IMR-90 (cell line): ENCODE measurements around the gene LEKR1. TPM values are rescaled to one million over a fixed set of nuclear protein-coding genes. Genes with fewer than 3 reads are reported as not detected.

Source experiments
- RFX5 ChIP-seq: IDR thresholded peaks from 2 replicates; pipeline ENCODE4 v1.8.0; 2012; ENCODE audit warnings: low read depth, mild to moderate bottlenecking, low read length, moderate library complexity
- polyA plus RNA-seq, 3 experiments: library from polyadenylated mRNA; depleted of rRNA; stranded (reverse); fragments of >200 nt; gene quantifications; 2 replicates each; pipeline ENCODE4 v1.2.3, GENCODE V29; 2012; ENCODE audit warnings: low replicate concordance in 1 of 3
- total RNA-seq: library from RNA; depleted of rRNA; stranded (reverse); fragments of >200 nt; gene quantifications from 2 replicates; pipeline ENCODE4 v1.2.3, GENCODE V29; 2012
- TF ChIP-seq, protein P1 (sequence below): fragments of 150-350 bp; IDR thresholded peaks from 2 replicates; pipeline ENCODE4 v1.6.1; 2016; ENCODE audit warnings: low read depth, mild to moderate bottlenecking, low read length, moderate library complexity, borderline replicate concordance

Gene LEKR1
- total and polyA plus RNA-seq, 2 of the 4 experiments (the other 2 are of a cell fraction): 0.19 to 0.36 TPM

DNA sequence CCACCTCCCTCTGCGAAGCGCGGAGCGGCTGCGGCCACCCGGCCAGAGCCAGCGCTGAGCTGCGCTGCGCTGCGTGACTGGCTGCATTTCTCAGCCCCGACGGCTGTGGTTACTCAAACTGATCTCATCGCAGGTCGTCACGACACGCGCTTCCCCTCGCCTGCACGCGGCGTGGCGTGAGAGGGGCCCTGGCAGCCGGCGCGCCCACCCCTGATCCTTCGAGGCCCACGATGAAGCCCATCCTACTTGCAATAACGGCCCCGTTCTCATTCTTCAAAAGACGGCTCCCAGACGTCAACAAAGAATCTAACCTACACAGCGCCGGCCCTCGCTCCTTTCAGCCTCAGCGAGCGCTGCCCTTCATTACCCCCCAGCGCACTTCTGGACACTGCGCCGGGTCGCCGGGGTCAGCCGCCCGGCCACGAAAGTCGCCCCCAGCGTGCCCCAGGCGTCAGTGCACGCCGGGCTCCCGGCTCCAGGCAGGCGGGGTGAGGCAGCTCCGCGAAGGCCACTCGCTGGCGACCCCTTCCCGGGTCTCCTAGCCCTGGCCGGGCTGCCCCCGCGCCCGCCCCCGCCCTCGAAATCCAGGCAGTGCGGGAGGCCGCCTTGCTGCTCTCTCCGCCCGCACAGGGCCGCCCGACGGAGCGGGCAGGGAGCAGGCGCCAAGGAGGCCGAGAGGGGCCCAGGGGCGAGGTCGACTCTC lies 9.9 kb upstream of the LEKR1 start (continued):
- TF ChIP-seq, protein P1, sequence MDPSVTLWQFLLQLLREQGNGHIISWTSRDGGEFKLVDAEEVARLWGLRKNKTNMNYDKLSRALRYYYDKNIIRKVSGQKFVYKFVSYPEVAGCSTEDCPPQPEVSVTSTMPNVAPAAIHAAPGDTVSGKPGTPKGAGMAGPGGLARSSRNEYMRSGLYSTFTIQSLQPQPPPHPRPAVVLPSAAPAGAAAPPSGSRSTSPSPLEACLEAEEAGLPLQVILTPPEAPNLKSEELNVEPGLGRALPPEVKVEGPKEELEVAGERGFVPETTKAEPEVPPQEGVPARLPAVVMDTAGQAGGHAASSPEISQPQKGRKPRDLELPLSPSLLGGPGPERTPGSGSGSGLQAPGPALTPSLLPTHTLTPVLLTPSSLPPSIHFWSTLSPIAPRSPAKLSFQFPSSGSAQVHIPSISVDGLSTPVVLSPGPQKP: no peak
- TF ChIP-seq RFX5: no peak
